Stimulated activated CD4-positive, alpha-beta T cell treated with anti-CD3 and anti-CD28 coated beads, Interleukin-1b, Interleukin-23, amount 100 ng/mL, for 48 hours (primary cell): ENCODE measurements around the gene SLC9C2.
"Not testable (repeated sequence)": the region's sequence is repeated elsewhere in the genome, so short reads cannot be mapped to it uniquely, and the experiment has no call there.

ENCODE experiments used
- DNase-seq: peaks from one replicate; pipeline ENCODE4 v3.0.0-alpha.2; 2020

SLC9C2 gene

GRCh38 chr1:173573596-173573995 is 29.3 kb downstream of the SLC9C2 start:
- no peak for DNase-seq

GRCh38 chr1:173572201-173572873 is 30.5 kb downstream of the SLC9C2 start:
- DNase-seq = no peak

- DNase-seq = no peak
Measured at GRCh38 chr1:173570370-173571007, 32.4 kb downstream of the SLC9C2 start.

- DNase-seq = no peak
Measured at GRCh38 chr1:173568483-173568882, 34.4 kb downstream of the SLC9C2 start.

GRCh38 chr1:173563846-173564245 is 39.0 kb downstream of the SLC9C2 start:
- DNase-seq = not testable (repeated sequence)

GRCh38 chr1:173562813-173563212 is 40.1 kb downstream of the SLC9C2 start:
- DNase-seq = no peak

- no peak for DNase-seq
Measured at GRCh38 chr1:173561263-173561662, 41.6 kb downstream of the SLC9C2 start.

GRCh38 chr1:173560285-173560880 is 42.5 kb downstream of the SLC9C2 start:
- no peak for DNase-seq

- DNase-seq = no peak
Measured at GRCh38 chr1:173555651-173556305, 47.1 kb downstream of the SLC9C2 start.

GRCh38 chr1:173554541-173555250 is 48.2 kb downstream of the SLC9C2 start:
- DNase-seq = no peak

- no peak for DNase-seq
Measured at GRCh38 chr1:173554089-173554488, 48.8 kb downstream of the SLC9C2 start.

GRCh38 chr1:173553312-173553711 is 49.6 kb downstream of the SLC9C2 start:
- DNase-seq = no peak

GRCh38 chr1:173551699-173552098 is 51.2 kb downstream of the SLC9C2 start:
- DNase-seq = no peak

- no peak for DNase-seq
Measured at GRCh38 chr1:173549813-173550212, 53.1 kb downstream of the SLC9C2 start.

- DNase-seq = no peak
Measured at GRCh38 chr1:173545688-173546087, 57.2 kb downstream of the SLC9C2 start.

GRCh38 chr1:173536223-173536622 is 66.6 kb downstream of the SLC9C2 start:
- DNase-seq = no peak

- no peak for DNase-seq
Measured at GRCh38 chr1:173532237-173532636, 70.6 kb downstream of the SLC9C2 start.

- no peak for DNase-seq
Measured at GRCh38 chr1:173530795-173531693, 71.8 kb downstream of the SLC9C2 start.

GRCh38 chr1:173529106-173529505 is 73.8 kb downstream of the SLC9C2 start:
- no peak for DNase-seq

GRCh38 chr1:173527151-173527826 is 75.6 kb downstream of the SLC9C2 start:
- no peak for DNase-seq

GRCh38 chr1:173525926-173526325 is 76.9 kb downstream of the SLC9C2 start:
- DNase-seq = no peak
